ENCODE results near the gene WWTR1. TPM values are rescaled to one million over a fixed set of nuclear protein-coding genes. Genes with fewer than 3 reads are reported as not detected.

The WWTR1 gene
- total RNA-seq, 1 donor from 2014 or later: 98.0 TPM

GRCh38 chr3:149510480-149510879, 147.3 kb downstream of the WWTR1 start:
- TF ChIP-seq, protein P1, sequence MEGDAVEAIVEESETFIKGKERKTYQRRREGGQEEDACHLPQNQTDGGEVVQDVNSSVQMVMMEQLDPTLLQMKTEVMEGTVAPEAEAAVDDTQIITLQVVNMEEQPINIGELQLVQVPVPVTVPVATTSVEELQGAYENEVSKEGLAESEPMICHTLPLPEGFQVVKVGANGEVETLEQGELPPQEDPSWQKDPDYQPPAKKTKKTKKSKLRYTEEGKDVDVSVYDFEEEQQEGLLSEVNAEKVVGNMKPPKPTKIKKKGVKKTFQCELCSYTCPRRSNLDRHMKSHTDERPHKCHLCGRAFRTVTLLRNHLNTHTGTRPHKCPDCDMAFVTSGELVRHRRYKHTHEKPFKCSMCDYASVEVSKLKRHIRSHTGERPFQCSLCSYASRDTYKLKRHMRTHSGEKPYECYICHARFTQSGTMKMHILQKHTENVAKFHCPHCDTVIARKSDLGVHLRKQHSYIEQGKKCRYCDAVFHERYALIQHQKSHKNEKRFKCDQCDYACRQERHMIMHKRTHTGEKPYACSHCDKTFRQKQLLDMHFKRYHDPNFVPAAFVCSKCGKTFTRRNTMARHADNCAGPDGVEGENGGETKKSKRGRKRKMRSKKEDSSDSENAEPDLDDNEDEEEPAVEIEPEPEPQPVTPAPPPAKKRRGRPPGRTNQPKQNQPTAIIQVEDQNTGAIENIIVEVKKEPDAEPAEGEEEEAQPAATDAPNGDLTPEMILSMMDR (IDR thresholded peaks at IDR 0.05; ENCODE audit: unreplicated experiment): no peak
- H3K4me3 Mint-ChIP-seq: no peak overlapping the region
- no peaks in the 10 kb centered on the region for H3K9me3 Mint-ChIP-seq
- DNase-seq (ENCODE audit: low spot score in 2 of 2, unreplicated experiment in 2 of 2): no peak
- H3K27ac Mint-ChIP-seq: no peak overlapping the region
- H3K27me3 Mint-ChIP-seq (ENCODE audit: low read depth): no peaks in the 10 kb centered on the region
- H3K36me3 Mint-ChIP-seq: no peaks in the 10 kb centered on the region
- H3K4me1 Mint-ChIP-seq: peaks cover 18% of the 10 kb centered on the region

DNA sequence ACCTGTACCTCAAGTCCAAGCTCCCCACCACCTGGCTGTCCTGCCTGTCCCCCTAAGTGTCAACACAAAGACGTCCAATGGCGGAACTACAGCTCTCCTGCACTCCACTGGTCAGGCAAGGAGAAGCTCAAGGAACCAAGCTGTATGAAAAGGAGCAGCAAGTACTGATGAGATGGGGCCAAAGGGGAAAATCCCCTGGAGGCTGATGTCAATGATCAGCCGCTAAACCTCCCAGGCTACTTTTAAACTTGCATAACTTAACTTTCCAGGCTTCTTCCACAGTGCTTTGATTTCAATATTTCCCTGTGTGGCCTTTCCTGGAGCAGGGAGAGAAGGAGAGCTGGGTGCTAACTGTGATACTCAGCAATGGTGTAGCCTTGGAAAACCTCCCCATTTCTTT, 148.3 kb downstream of the WWTR1 start:
- no peak overlapping the region for H3K4me3 Mint-ChIP-seq
- no peak overlapping the region for H3K27ac Mint-ChIP-seq
- no peaks in the 10 kb centered on the region for H3K27me3 Mint-ChIP-seq (ENCODE audit: low read depth)
- no peak for DNase-seq (ENCODE audit: low spot score in 2 of 2, unreplicated experiment in 2 of 2)
- TF ChIP-seq, protein P1 (IDR thresholded peaks at IDR 0.05; ENCODE audit: unreplicated experiment): no peak
- H3K36me3 Mint-ChIP-seq: no peaks in the 10 kb centered on the region
- no peaks in the 10 kb centered on the region for H3K9me3 Mint-ChIP-seq
- H3K4me1 Mint-ChIP-seq: peaks cover 18% of the 10 kb centered on the region

GRCh38 chr3:149507491-149508324, 150.1 kb downstream of the WWTR1 start:
- Mint-ChIP-seq H3K4me1 (peaks cover 17% of the 10 kb centered on the region), H3K4me3 (no peak overlapping the region), H3K9me3 (no peaks in the 10 kb centered on the region), H3K27me3 (ENCODE audit: low read depth) (no peaks in the 10 kb centered on the region), H3K27ac (no peak overlapping the region), H3K36me3 (no peaks in the 10 kb centered on the region)
- no peak for DNase-seq (ENCODE audit: low spot score in 2 of 2, unreplicated experiment in 2 of 2)
- TF ChIP-seq, protein P1 (IDR thresholded peaks at IDR 0.05; ENCODE audit: unreplicated experiment): no peak

DNA sequence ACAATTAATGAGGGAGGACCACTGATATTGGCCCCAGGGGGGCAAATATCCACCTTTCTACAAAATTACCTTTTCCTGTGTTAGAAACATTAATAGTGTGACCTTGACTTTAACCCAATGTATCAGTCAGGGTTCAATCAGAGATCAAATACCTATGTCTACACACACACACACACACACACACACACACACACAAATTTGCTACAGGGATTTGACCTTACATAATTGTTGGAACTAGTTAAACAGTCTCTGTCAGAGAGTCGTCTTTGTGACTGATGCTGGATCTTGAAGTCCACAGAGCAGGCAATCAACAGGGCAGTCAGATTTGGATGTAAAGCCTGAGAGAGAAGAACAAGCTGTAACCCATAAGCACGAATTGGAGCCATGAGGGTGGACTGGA, 150.9 kb downstream of the WWTR1 start:
- TF ChIP-seq, protein P1 (IDR thresholded peaks at IDR 0.05; ENCODE audit: unreplicated experiment): no peak
- Mint-ChIP-seq H3K27me3 (ENCODE audit: low read depth) (no peaks in the 10 kb centered on the region), H3K9me3 (no peaks in the 10 kb centered on the region), H3K4me1 (peaks cover 10% of the 10 kb centered on the region), H3K4me3 (no peak overlapping the region), H3K36me3 (no peaks in the 10 kb centered on the region), H3K27ac (no peak overlapping the region)
- DNase-seq (ENCODE audit: low spot score in 2 of 2, unreplicated experiment in 2 of 2): no peak

GRCh38 chr3:149506540-149506939, 151.3 kb downstream of the WWTR1 start:
- Mint-ChIP-seq H3K27ac (no peak overlapping the region), H3K4me3 (no peak overlapping the region), H3K4me1 (peaks cover 10% of the 10 kb centered on the region), H3K9me3 (no peaks in the 10 kb centered on the region), H3K36me3 (no peaks in the 10 kb centered on the region), H3K27me3 (ENCODE audit: low read depth) (no peaks in the 10 kb centered on the region)
- DNase-seq (ENCODE audit: low spot score in 2 of 2, unreplicated experiment in 2 of 2): no peak
- TF ChIP-seq, protein P1 (IDR thresholded peaks at IDR 0.05; ENCODE audit: unreplicated experiment): no peak
